H1 (cell line): ENCODE measurements around the gene PJA1. TPM values are rescaled to one million over a fixed set of nuclear protein-coding genes. Genes with fewer than 3 reads are reported as not detected.

Experiments used
- CHD7 ChIP-seq: fragments of 300-600 bp; sonication (generic); IDR thresholded peaks from 2 replicates; pipeline ENCODE4 v1.7.1; 2012; ENCODE audit warnings: low read length, moderate library complexity, mild to moderate bottlenecking, inconsistent platforms; ENCODE audit not compliant: insufficient replicate concordance
- HDAC6 ChIP-seq: IDR thresholded peaks from one replicate; pipeline ENCODE4 v1.7.1; 2012; ENCODE audit warnings: low read depth, mild to moderate bottlenecking, inconsistent platforms, low read length, moderate library complexity
- SIN3A ChIP-seq, 2 experiments: IDR thresholded peaks in 1 of 2; conservative IDR thresholded peaks in 1 of 2; 2 replicates each; pipeline ENCODE4 v1.6.1; 2011 to 2012; ENCODE audit warnings: low read length in 2 of 2, improper control_type of control experiment in 1 of 2, low read depth in 1 of 2, mild to moderate bottlenecking in 1 of 2
- polyA plus RNA-seq, 7 experiments: library from polyadenylated mRNA; depleted of rRNA in 3 of 7; stranded (reverse) in 5 of 7; unstranded in 2 of 7; fragments of >200 nt in 5 of 7; fragments of 200-250 nt in 2 of 7; gene quantifications; 1 replicate in 5 of 7; 2 replicates in 1 of 7; 4 replicates in 1 of 7; pipeline versions ENCODE4 v1.2.1 to v1.2.3, GENCODE V29; 2011 to 2013; ENCODE audit warnings: missing spikeins in 2 of 7, mixed read lengths in 2 of 7
- total RNA-seq: library from RNA; stranded (reverse); fragmentation: NEBNext Ultra II Directional; extraction: Animal tissue kit (Norgen Biotek cat#: 25700); gene quantifications from 2 replicates; pipeline ENCODE4 v1.2.1, GENCODE V29; 2021

Gene PJA1
- total and polyA plus RNA-seq, 2 of the 8 experiments (the other 6 are each of a cell fraction or from before 2014, with no cell fraction given) = 25.7 to 37.0 TPM

DNA sequence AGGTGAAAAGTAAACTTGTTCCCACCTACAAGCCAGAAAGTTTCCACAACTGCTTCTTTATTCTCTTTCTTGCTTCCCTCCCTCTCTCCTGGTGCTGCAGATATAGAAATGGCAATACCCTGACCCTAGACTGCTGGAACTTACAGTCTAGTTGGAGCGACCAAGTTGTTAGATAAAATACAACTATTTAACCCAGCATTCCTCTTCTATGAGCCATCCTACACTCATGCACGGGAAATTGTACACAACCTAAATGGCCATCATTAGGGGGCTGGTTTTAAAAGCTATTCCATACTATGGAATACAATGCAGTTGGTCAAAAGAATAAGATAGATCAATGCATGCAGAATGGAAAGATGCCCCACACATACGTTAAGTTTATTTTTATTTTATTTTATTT lies 41.1 kb downstream of the PJA1 start (continued):
- TF ChIP-seq HDAC6 (no peak), SIN3A (conservative IDR thresholded peaks at IDR 0.05 in 1 of 2, IDR thresholded peaks at IDR 0.05 in 1 of 2; ENCODE audit: low read depth in 1 of 2, low read length in 2 of 2) (no peak), CHD7 (no peak)
- TF ChIP-seq, all 59 proteins: peak for 0
